GM21390 (cell line): ENCODE data around the gene DNM1.
"Not testable (repeated sequence)": the region's sequence is repeated elsewhere in the genome, so short reads cannot be mapped to it uniquely, and the experiment has no call there.

Experiments used
- ATAC-seq: cut with Tn5 transposase; IDR thresholded peaks from one replicate; pipeline ENCODE4 v1.9.1; 2021; ENCODE audit not compliant: unreplicated experiment

Gene DNM1

DNA sequence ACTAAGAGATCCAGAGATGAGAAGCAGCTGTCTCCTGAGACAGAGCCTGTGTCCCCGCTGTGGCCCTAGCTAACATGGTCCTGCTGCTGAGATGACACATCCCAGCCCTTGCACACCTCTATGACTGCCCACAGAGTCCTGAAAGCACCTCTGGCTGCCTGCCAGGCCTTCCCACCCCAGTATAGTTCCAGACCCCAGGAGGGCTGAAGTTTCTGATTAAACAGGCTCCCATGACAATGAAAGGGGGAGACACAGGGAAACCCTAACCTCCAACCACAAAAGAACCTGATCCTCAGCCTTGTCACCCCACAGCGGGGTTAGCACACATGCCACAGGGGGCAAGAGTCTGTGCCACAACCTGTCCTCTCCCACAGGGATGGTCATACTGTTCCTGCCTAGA lies 27.5 kb upstream of the DNM1 start:
- ATAC-seq = no peak

DNA sequence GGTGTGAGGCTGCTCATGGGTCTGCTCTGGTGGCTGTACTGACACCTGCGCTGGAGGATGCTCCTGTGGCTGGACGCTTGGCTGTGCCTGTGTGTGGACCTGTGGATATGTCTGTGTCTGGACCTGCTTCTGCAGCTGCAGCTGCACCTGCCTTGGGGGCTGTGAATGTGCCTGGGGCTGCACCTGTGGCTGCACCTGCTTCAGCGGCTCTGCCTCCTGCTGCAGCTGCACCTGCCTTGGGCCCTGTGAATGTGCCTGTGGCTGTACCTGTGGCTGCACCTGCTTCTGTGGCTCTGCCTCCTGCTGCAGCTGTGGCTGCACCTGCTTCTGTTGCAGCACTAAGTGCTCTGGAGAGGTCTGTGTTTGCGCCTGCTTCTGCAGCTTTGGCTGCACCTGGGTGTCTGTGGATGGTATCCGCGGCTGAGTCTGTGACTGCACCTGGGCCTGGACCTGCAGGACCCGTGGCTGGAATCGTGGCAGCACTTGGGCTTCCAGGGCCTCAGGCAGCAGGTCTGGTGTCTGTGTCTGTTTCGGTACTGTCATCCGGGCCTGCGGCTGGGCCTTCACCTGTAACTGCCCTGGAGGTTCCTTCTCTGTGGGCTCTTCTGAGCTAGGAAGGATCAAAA lies 24.3 kb upstream of the DNM1 start:
- no peak for ATAC-seq

- no peak for ATAC-seq
Observed at GRCh38 chr9:128180001-128180400, 23.2 kb upstream of the DNM1 start.

DNA sequence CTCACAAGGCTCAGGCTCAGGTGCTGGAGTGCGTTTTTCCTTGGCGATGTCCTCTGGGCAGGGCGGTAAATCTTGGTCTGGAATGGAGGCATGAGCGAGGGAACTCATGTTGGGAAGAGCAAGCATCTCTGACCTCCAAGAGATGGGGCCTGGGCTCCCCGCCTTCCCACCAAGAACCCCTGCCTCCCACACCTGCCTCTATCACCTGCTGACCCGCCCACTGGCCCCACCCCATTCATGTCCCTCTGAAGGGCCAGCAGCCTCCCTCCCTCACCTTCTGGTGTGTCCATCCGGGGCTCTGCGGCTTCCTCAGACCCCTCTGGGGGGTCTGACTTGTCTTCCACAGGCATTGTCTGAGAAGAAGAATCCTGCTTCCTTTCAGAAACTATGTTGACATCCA lies 22.7 kb upstream of the DNM1 start:
- ATAC-seq = no peak

DNA sequence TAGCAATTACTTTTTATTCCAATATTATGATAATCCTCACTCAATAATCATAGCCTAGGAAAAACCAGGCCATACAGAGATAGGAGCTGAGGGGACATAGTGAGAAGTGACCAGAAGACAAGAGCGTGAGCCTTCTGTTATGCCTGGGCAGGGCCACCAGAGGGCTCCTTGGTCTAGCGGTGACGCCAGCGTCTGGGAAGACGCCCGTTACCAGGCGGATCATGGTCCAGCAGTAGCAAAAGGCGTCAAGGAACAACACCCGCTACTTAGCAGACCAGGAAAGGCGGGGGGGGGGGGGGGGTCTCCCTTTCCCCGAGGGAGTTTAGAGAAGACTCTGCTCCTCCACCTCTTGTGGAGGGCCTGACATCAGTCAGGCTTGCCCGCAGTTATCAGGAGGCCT lies 21.7 kb upstream of the DNM1 start:
- ATAC-seq = not testable (repeated sequence)

DNA sequence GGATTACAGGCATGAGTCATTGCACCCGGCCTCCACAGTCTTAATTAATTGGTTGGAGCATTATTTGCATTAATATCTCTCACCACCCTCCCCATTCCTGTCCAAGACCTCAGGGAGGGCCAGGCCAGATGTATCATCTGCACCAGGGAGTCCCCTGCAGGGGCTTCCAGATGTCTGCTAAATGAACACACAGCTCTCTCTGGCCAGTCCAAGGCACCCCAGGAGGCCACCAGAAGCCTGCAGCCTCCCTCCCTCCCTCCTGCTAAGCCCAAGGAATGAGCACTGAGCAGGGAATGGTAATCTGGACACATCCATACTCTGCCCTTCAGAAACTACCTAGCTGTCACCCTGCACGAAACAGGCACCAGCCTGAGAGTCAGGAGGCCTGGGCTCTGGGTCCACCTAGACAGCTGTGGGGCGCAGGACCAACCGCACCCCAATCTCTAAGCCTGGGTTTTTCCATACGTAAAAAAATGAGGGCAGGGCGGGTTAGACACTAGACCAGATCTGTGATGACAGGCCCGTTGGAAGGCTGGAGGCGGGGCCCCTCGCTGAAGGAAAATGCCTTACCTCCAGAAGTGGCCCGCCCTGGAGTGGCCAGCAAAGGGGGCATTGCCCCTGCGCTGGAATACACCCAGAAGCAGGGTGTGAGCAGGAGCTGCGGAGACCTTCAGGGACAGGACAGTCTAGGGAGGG lies 20.1 kb upstream of the DNM1 start:
- ATAC-seq = no peak

GRCh38 chr9:128185979-128186965 lies 16.9 kb upstream of the DNM1 start:
- no peak for ATAC-seq

GRCh38 chr9:128187361-128187760 lies 15.8 kb upstream of the DNM1 start:
- no peak for ATAC-seq

DNA sequence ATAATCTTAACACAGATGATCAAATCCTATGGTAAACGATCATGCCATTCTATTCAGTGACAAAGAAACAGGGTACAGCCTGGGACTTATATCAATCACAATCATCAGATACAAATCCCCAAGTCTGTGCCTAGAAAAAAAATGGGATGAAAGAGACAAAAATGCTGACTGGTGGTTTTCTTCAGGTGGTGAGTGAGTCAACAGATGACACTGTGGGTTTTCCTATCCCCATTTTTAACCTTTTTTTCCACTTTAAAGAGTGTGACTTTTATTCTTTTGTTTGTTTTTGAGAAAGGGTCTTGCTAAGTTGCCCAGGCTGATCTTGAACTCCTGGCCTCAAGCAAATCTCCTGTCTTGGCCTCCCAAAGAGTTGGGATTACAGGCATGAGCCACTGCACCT lies 15.0 kb upstream of the DNM1 start:
- ATAC-seq = no peak

DNA sequence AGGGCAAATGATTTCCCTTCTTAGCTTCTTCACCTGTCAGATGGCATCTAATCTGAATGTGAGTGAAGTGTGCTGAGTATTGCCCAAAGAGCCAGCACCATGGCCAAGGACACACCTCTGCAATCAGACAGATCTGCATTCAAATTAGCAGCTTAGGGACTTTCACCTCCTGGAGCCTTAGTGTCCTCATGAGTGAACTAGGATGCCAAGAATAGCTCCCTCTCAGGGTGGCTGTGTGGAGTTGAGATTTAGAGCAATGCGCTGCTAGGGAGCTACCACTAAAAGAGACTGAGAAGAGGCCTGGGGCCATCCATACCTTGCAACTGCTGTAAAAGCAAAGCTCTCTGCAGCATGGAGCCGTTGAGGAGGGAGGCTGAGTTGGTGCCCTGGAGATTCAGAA lies 13.2 kb upstream of the DNM1 start:
- no peak for ATAC-seq

DNA sequence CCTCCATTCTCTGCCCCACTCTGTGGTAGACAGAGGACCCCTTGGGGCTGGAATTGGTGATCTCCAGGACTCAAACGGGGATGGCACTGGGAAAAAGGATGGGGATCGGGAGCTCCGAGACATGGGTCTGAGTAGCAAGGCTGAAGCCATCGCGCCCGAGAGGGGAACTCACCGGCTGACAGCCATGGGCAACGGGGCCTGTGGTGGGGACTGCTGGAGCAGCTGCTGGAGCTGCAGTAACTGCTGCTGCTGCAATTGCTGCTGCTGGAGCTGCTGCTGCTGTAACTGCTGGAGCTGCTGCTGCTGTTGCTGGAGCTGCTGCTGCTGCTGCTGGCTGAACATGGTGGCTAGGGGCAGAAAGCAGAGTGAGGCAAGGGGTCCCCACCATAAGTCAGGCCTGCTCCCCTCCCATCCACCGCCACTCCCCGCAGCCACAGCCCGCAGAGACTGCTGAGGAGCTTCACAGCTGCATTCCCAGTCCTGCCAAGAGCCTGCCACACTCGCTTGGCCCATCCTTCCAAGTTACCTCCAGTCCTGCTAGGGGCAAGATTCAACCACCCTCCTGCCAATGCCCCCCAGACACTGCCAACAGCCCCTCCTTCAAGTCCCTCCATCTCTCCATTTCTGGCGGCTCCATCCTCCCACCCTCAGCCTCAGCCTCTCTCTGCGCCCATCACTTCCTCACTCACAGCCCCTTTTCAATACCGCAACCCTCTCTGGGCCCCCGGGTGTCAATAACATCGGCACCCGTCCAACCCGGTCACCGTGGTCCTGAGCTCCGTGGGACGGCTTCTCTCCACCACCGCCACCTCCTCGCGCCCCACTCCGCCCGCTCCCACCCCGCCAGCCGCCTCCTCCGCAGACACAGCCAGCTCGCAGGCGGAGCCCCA lies 12.4 kb upstream of the DNM1 start:
- peak; percentile 22 for ATAC-seq

GRCh38 chr9:128191406-128192046 lies 11.7 kb upstream of the DNM1 start, which contains the start of gene CIZ1:
TSS of gene CIZ1 (minus strand) at chr9:128191572. CDS start at chr9:128190857, 715 bp downstream.
- peak; percentile 88 for ATAC-seq

DNA sequence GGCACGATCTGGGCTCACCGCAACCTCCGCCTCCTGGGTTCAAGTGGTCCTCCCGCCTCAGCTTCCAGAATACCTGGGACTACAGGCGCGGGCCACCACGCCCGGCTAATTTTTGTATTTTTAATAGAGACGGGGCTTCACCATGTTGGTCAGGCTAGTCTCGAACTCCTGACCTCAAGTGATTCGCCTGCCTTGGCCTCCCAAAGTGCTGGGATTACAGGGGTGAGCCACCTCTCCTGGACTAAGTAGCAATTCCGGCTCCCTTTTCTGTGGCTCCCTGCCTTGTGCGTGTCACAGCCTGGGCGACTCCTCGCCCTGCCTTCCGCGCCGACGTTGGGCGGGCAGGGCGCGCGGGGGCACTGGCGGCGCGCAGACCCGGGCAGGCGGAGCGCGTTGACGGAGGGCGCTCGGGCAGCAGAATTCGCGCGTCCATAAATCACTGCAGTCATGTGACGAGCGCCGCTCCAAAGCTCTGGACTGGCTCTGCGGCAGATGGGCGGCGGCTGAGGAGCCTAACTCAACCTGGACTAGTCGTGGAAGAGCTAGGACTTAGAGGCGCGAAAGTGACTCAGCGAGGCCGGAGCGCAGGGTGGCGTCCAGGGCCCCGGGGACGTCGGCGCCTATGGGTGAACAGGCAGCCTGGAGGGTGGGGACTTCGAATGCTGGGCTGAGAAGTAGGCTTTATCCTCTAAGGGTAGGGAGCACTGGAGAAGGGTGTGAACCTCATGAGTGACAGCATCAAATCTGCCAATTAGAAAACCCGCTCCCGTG lies 10.4 kb upstream of the DNM1 start:
- no peak for ATAC-seq

- no peak for ATAC-seq
Observed at GRCh38 chr9:128193469-128194096, 9.6 kb upstream of the DNM1 start.

DNA sequence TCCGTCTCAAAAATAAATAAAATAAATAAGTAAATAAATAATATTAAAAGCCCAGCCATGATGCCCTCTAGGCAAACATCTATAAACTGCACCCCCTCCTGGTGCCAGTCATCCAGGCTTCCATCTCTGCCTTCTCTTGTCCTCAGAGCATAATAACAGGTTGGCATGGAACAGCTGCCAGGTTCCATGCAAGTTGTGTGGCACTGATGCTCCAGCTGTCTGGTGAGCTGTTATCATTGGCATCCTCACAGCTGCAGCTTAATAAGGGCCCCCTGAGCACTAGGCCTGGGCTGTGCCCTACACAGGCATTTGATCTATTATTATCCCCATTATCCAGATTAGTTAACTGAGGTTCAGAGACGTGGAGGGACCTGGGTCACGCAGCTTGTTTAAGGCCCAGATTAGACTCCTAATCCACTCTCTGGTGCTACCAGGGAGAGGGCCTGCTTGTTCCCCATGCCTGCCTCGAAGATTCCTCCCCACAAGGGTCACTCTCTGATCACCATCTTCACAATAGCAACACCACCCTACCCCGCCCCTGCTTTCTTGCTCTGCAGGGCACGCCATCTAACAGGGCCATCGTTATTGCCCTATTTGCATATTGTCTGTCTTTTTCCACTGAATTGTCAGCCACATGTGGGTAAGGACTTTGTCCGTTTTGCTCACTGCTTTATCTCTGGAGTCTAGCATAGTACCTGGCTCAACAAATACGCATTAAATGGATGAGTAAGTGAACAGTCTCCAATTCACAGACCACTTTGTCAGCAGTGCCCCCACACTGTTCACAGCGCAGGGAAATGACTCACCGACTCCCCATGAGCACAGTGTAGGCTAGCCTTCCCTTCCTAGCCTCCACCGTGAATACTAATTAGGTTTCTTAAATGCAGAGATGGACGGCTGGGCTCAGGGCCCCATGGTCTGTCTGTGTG lies 1.5 kb upstream of the DNM1 start:
- ATAC-seq = no peak

DNA sequence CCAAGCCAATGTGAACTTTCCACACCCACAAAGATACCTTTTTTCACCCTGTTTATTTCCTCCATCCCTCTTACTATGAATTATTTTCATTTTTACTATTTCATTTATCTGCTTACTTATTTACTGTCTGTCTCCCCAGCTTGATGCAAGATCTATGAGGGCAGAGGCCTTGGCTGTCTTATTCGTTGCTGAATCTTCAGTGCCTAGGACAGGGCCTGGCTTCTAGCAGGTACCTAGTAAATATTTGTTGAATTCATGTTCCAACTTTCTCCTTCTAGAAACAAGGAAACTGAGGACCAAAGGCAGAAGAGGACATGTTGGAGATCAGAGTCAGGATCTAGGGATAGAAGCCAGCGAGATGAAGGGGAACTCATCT lies 543 bp upstream of the DNM1 start:
- no peak for ATAC-seq

- ATAC-seq = no peak
Observed at GRCh38 chr9:128203707-128204551, 750 bp downstream of the DNM1 start.
